ENCODE results near the gene HOMER3.
"Not testable (repeated sequence)": the region's sequence is repeated elsewhere in the genome, so short reads cannot be mapped to it uniquely, and the experiment has no call there.

Gene HOMER3

GRCh38 chr19:18903156-18904037 lies 37.6 kb downstream of the HOMER3 start:
- no peak overlapping the region for H3K27ac ChIP-seq
- TF ChIP-seq CTCF (conservative IDR thresholded peaks at IDR 0.05) = no peak

GRCh38 chr19:18902519-18902918 lies 38.5 kb downstream of the HOMER3 start:
- H3K27ac ChIP-seq = not testable (repeated sequence)

DNA sequence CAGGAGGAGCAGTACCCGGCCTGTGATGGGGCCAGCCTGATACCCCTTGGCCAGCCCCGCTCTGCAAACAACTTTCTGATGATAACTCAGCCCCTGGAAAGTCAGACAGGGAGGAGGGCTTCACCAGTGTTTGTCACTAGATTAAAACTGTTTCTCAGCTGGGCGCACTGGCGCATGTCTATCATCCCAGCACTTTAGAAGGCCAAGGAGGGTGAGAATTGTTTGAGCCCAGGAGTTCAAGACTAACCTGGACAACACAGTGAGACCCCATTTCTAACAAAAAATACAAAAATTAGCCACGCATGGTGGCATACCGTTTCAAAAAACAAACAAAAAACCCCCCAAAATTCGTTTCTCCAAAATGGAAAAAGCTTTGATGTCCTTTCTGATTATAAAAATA lies 39.5 kb downstream of the HOMER3 start:
- no peak overlapping the region for H3K27ac ChIP-seq
- TF ChIP-seq CTCF (conservative IDR thresholded peaks at IDR 0.05) = no peak

GRCh38 chr19:18900700-18901481 lies 40.1 kb downstream of the HOMER3 start:
- TF ChIP-seq CTCF (conservative IDR thresholded peaks at IDR 0.05) = no peak
- no peak overlapping the region for H3K27ac ChIP-seq

DNA sequence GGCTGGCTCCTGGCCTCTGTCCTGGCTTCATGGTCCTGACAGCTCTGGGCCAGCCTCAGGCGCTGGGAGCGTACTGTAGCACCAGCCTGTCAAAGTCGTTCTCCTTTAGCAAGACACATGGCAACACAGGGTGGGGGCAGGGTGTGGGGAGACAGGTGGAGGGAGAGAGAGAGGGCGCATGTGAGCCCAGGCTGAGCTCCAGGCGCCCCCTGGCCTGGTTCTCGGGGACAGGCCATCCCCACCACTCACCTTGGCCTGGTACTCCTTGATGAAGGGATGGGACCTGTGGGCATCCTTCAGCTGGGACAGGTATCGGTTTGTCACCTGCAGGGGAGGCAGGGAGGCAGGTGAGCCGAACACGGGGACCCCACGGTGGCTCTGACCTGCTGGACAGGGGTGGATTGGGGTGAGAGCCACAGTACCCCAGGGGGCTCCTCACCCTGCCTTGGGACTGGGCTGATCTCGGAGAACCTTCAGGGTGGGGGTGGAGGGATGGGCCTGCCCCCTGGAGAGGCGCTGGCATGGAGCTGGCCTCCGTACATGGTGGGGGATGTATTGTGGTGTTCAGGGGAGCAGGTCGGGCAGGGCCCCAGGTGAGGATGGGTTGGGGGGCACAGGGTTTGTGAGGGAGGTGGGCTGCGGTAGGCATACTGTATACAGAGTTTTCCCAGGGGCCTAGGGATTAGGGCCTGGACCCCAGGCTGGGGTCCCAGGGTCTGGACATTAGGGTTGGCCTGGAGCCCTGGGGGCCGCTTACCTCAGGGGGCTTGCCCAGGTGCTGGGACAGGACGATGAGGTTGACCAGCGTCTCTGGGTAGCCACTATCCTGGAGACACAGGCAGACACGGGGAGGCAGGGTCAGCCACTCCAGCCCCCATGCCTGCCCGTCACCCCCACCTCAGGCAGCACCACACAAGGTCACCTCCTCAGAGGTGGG lies 41.1 kb downstream of the HOMER3 start:
- H3K27ac ChIP-seq = no peak overlapping the region
- TF ChIP-seq CTCF (conservative IDR thresholded peaks at IDR 0.05) = no peak

- TF ChIP-seq CTCF (conservative IDR thresholded peaks at IDR 0.05) = no peak
- no peak overlapping the region for H3K27ac ChIP-seq
These were observed 42.2 kb downstream of the HOMER3 start for GRCh38 chr19:18898607-18899408.

DNA sequence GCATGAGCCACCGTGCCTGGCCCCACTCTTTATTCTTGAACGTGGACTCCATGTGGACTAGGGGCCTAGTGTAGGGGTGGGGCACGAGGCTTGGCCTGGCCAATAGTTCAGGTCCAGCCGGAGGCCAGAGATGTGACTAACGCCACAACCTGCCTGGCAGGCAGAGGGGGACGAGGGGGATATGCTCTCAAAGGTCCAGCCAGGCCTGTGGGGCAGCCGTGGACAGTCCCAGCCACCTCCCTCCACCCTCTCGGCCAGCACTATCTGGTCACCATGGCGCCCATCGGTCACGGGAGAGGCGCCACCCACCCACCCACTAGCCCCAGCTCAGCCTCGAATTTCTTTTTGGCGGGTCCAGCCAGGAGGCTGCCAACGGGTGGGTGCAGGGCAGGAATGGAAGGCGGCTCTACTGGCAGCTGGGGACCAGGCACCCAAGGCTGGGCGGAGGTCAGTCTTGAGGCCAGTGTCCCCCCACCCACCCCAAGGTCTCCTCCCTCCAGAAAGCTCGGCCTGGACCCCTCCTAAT lies 42.9 kb downstream of the HOMER3 start:
- no peak overlapping the region for H3K27ac ChIP-seq
- TF ChIP-seq CTCF (conservative IDR thresholded peaks at IDR 0.05) = no peak
